T-helper 1 cell treated with Interleukin-12 subunit alpha and Interleukin-12 subunit beta and Interleukin-4 antibody, amounts not matched to agents 30 ng/mL and 1 ng/mL, for 36 hours (primary cell): Measurements from ENCODE around the gene LRPAP1. TPM values are rescaled to one million over a fixed set of nuclear protein-coding genes. Genes with fewer than 3 reads are reported as not detected.
"Not testable (repeated sequence)": the region's sequence is repeated elsewhere in the genome, so short reads cannot be mapped to it uniquely, and the experiment has no call there.

ENCODE experiments used
- intact Hi-C: fragments of 100-400 bp; cut with micrococcal nuclease; formaldehyde crosslinking; loops from one replicate; pipeline ENCODE4 v1.15.1; 2024
- total RNA-seq: library from RNA; stranded (reverse); gene quantifications from 2 replicates; pipeline ENCODE4 v1.2.3, GENCODE V29; 2022

LRPAP1 gene
- total RNA-seq, 1 donor from 2014 or later: 74.1 TPM

DNA sequence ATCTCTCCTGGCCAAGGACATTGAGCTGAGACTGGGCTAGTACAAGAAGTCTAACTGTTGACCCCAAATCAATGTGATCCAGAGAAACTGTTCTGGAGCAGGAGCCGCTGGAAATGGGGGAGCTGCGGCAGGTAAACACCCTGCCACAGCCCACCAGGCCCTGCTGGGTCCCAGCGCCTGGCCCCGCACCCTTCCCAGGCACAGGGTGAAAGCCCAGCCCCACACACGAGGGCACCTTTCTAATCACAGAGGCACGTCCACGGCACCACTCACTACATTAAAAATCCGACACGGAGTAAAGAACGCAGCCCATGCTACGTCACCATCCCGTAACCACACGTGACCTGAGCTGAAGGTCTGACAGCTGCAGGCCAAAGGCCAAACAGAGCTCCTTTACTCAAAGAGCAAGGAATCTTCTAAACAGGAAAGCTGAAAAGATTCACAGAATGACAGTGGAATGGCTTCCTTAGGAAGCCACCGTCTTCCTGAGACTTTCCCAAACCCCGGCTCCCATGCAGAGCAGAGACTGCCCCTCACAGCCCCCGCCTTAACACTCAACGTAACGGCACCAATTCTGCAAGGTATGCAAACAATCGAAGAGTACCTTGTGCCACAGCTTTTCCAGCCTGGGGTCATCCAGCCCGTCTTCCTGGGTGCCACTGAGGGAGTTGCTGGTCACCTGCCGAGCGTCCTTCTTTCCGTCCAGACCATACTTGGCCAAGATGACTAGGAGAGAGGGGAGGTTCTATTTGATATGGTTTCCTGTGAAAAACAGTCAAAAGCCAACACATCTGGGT, 12.6 kb downstream of the LRPAP1 start:
- intact Hi-C loops: no loop called here

- intact Hi-C loops: no loop called here
Observed at GRCh38 chr4:3518941-3519340, 13.3 kb downstream of the LRPAP1 start.

GRCh38 chr4:3518511-3518880, 13.7 kb downstream of the LRPAP1 start:
- intact Hi-C loops: no loop called here

DNA sequence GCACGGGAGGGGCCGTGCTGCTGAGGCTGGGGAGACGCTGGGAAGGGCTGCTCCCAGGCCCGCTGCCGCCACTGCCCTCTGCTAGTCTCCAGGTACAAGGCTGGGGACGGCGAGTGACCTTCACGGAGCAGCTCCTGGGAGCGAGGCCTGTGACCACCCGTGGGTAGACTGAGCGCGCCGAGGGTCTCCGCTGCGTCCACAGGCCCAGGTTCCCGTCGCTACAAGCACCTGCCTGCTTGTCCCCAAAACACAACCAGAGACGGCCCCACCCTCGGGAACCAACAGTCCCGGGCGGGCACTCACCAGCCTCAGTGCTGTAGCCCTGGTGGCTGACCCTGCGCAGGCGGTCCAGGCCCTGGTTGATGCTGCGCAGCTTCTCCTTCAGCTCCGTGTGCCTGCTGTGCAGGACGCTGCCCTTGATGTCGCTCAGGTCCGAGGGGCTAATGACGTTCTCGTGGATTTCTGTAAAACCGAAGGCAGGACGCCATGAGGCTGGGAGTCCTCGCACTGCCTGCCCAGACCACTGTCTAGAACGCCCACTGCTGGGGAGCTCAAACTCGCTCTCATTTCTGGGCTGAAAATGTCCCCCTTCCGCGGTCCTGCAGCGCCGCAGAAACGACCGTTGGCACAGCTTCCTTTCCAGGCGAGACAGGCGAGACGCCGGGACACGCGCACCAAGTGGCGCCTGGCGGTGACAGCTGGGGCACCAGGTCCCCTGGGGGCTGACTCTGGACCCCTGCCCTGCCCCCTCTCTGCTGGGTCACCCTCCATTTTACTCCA, 14.3 kb downstream of the LRPAP1 start:
- intact Hi-C loops: no loop called here

DNA sequence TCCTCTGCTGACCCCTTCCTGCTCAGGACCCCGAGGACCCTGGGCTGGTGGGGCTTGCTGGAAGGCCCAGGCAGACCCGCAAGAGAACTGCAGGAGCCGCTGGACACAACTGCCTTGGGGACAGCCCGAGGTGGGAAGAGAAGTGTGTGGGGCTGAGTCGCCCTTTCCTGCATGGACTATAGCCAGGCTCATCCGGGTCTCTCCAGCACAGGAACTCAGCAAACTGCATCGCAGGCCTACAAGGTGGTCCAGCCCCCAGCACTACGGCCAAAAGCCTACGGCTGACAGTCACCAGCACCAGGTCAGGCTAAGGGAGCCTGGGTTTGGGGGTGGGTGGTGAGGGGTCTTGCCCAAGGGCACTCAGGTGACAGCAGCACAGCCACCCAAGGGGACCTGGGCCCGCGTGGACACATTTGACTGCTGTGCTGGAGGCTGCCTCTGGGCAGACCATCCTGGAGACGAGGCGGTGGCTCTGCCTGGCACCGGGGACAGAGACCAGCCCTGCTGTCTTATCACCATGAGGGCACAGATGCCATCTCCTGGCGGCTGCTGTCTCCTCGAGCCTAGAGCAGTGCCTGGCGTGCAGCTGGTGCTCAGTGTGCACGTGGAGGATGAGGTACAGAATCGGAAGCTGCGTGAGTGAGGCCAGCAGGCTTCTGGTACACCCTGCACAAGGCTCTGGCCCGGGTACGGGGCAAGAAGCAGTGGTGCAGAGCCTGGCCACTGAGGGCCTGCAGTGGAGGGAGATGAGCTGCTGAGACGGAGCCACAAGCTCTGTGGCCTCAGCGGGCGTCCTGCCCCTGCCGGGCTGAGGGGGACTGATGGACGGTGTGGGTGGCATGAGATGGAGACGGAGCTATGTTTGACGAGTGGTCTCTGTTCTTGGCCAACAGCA, 15.1 kb downstream of the LRPAP1 start:
- intact Hi-C loops: no loop called here

DNA sequence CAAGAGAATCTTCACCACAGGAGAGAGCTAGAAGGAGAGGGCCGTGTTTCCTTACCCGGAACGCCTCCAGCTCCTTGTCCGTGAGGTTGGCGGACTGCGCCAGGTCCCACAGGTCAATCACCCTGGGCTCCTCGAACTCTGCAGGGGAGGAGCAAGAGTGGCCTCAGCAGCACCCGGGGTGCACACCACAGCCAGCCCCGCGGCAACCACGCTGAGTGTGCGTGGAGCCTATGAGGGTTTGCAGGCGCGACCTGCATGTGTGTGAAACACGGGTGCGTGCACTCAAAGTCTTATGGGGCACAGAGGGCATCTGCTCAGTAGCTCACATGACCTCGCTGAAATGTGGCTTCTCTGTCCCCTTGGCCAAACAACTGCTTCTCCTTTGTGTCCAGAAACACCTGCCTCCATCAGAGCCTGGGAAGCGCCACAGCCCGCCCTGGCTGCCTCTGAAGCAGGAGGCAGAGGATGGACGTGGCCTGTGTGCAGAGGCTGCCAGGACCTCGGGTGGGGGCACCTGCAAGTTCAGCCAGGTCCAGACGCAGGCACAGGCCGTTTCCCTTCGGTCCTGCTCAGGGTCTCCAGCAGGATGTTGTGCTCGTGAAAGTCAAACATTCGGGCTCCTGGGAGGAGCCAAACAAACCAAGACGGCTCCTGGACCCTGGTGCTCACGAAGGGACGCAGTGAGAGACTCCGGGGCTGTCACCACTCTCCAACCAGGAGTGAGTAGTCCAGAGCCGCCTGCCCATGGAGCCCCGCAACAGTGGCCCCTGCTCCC, 16.0 kb downstream of the LRPAP1 start:
- intact Hi-C loops: no loop called here

GRCh38 chr4:3515646-3516045, 16.6 kb downstream of the LRPAP1 start:
- intact Hi-C loops: no loop called here

- intact Hi-C loops: no loop called here
Observed at GRCh38 chr4:3514806-3515501, 17.3 kb downstream of the LRPAP1 start.

GRCh38 chr4:3514221-3514780, 17.9 kb downstream of the LRPAP1 start:
- intact Hi-C loops: no loop called here

- intact Hi-C loops: no loop called here
Observed at GRCh38 chr4:3513807-3514206, 18.4 kb downstream of the LRPAP1 start.

GRCh38 chr4:3512719-3513118, 19.5 kb downstream of the LRPAP1 start:
- intact Hi-C loops: no loop called here

- intact Hi-C loops: no loop called here
Observed at GRCh38 chr4:3512279-3512678, 19.9 kb downstream of the LRPAP1 start.

- intact Hi-C loops: not testable (repeated sequence)
Observed at GRCh38 chr4:3511601-3512000, 20.6 kb downstream of the LRPAP1 start.

DNA sequence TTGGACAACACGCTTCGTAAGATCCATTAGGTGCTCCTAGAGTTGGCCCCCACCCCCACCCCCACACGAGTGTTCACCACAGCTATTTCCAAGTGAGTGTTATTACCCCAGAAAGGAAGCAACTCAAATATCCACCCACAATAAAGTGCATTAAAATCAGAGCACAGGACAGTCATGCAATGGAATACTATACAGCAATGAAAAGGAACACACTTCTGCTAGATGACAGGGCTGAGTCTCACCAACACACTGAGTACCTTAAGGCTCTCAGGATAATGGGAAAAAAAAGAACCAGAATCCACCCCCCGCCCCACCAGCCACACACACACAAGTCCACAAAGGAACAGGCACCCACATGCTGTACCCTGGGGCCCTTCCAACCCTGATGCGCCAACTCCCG, 21.0 kb downstream of the LRPAP1 start:
- intact Hi-C loops: no loop called here

DNA sequence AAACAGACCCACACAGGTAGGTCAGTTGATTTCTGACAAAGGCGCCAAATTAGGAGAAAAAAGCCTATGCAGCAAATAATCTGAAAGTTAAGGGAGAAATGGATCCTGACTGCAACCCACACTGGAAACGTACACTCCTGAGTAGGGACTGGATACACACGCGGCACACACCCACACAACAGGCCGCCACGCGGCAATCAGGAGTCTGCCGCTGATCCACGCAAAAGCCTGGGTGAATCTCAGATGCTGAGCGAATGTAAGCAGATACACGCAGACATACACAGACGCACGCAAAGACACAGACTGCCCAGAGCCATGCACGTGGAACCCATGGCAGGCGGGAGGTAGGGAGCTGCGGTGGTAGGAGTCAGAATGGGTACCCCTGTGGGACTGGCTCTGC, 21.7 kb downstream of the LRPAP1 start:
- intact Hi-C loops: no loop called here

DNA sequence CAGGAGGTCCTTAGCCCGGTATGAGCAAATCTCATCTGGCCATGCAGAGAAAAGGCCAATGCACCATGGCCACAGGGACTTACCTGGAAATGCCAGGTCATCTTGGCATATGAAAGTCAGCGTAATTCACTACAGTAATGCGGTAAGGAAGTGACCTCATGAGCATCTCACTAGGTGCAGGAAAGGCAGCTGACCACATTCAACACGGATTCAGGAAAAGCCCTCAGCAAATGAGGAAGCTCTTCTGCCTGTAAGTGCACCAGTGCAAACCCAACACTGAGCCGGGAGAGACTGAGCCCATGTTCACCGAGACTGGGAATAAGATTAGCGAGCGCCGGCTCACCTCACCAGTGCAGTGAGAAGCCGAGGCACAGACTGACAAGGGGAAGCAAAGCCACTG, 23.7 kb downstream of the LRPAP1 start:
- intact Hi-C loops: no loop called here

GRCh38 chr4:3505231-3505630, 27.0 kb downstream of the LRPAP1 start:
- intact Hi-C loops: no loop called here

- intact Hi-C loops: no loop called here
Observed at GRCh38 chr4:3502941-3503936, 29.0 kb downstream of the LRPAP1 start.
